ENCODE measurements around the gene CLIC5.

The CLIC5 gene

DNA sequence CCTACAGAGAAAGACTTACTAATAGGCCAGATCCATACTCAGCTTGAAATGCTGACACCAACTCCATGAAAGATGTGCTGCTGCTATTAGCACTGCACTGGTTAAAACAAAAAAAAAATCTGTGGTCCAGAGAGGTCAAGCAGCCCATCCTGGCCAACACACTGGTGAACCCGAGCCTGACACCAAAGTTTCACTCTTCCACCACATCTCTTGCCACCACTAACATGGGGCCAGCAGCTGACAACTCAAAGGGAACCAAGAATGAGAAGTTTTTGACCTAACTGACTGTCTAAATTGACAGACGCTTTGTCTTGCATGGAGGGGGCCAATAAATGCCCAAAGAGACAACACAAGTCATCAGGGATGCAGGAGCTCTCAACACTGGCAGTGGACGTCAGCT is 5.4 kb downstream of the CLIC5 start:
- no peak for DNase-seq (ENCODE audit: low read depth)
- no peak overlapping the region for H3K4me3 ChIP-seq (ENCODE audit: control insufficient read depth, low read depth, low read length)
- TF ChIP-seq, protein P1, sequence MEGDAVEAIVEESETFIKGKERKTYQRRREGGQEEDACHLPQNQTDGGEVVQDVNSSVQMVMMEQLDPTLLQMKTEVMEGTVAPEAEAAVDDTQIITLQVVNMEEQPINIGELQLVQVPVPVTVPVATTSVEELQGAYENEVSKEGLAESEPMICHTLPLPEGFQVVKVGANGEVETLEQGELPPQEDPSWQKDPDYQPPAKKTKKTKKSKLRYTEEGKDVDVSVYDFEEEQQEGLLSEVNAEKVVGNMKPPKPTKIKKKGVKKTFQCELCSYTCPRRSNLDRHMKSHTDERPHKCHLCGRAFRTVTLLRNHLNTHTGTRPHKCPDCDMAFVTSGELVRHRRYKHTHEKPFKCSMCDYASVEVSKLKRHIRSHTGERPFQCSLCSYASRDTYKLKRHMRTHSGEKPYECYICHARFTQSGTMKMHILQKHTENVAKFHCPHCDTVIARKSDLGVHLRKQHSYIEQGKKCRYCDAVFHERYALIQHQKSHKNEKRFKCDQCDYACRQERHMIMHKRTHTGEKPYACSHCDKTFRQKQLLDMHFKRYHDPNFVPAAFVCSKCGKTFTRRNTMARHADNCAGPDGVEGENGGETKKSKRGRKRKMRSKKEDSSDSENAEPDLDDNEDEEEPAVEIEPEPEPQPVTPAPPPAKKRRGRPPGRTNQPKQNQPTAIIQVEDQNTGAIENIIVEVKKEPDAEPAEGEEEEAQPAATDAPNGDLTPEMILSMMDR (conservative IDR thresholded peaks at IDR 0.05; ENCODE audit: control insufficient read depth, insufficient read depth, low read depth, low read length), result no peak

DNA sequence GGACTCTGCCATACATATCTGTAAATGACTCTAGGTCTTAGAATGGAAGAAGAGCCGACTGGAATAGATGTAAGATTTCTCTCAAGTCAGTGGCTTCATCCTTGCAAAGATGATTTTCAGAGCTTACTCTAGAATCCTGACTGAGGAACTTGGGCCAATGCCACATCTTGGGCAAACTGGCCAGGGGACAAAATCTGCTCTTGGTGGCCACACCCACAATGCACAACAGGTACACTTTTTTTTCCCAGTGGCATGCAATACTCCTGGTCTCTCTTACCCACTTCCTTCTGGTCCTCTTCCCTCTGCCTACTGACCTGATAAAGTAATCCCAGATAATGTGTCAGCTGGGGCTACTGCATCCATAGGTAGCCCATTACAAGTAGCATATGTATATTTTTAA is 13.4 kb downstream of the CLIC5 start:
- no peak overlapping the region for H3K4me3 ChIP-seq (ENCODE audit: control insufficient read depth, low read depth, low read length)
- TF ChIP-seq, protein P1 (conservative IDR thresholded peaks at IDR 0.05; ENCODE audit: control insufficient read depth, insufficient read depth, low read depth, low read length), result no peak
- no peak for DNase-seq (ENCODE audit: low read depth)

DNA sequence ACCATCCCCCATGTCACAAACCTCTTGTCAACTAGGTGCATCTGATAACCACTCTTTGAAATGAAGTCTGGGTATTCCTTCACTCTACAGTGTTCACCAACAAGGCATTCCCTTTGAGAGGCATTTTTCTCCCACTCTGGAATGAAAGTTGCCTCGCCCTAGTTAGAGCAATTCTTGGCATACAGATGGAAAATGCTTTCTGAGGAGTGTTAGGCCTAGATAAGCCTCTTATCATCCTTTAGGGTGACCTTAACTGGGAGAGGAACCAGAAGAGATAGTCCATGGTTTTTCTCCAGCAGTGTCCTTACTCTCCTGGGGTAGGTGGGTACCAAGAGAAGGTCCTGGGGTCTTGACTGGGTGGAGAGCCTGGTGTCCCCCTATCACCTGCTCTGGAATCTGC is 14.8 kb downstream of the CLIC5 start:
- DNase-seq (ENCODE audit: low read depth), result no peak
- TF ChIP-seq, protein P1 (conservative IDR thresholded peaks at IDR 0.05; ENCODE audit: control insufficient read depth, insufficient read depth, low read depth, low read length), result no peak
- no peak overlapping the region for H3K4me3 ChIP-seq (ENCODE audit: control insufficient read depth, low read depth, low read length)

DNA sequence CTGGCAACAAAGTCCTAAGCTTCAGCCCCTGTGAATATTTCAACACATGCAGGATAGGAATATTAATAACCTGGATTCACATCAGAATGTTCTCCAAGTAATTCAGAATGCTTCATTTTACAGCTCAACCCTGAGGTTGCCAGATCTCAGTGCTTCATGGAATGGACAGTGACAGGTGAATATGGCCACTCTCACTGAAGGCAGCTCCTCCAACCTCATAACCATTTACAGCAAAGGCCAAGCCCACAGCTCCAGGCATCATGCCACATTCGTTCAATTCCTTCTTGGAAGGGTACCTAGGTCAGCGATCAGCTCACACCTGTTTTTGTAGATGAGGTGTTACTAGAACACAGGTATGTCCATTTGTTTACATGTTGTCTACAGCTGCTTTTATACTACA is 17.1 kb downstream of the CLIC5 start:
- no peak for DNase-seq (ENCODE audit: low read depth)
- H3K4me3 ChIP-seq (ENCODE audit: control insufficient read depth, low read depth, low read length), result no peak overlapping the region
- TF ChIP-seq, protein P1 (conservative IDR thresholded peaks at IDR 0.05; ENCODE audit: control insufficient read depth, insufficient read depth, low read depth, low read length), result no peak

DNA sequence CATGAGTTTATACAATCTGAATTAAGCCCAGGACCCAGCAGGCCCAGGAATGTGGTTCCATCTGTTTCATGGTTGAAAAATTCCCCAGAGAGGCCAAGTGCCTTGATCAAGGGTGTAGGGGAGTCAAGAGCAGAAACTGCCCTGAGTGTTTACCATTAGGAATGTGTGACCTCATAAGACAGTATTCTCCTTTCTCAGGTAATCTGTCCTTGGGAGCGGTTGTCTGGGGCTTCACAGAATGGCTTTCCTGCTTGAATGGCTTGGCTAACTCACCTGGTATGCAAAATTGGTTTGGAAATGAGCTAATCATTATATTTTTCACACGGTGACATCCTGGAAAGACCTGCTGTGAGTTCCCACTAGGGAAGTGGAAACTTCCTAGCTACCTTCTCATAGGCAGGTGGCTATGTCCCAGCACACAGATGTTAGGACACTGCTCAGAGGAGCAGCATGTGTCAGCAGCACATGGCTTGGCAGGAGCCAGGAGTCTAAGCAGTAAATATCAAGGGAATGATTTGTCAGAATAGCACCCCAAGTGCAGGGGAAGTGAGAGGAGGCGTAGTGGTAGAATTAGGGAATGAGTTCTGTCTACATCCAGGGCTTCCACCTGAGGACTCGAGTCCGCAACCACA is 17.7 kb downstream of the CLIC5 start:
- TF ChIP-seq, protein P1 (conservative IDR thresholded peaks at IDR 0.05; ENCODE audit: control insufficient read depth, insufficient read depth, low read depth, low read length), result no peak
- DNase-seq (ENCODE audit: low read depth), result no peak
- no peak overlapping the region for H3K4me3 ChIP-seq (ENCODE audit: control insufficient read depth, low read depth, low read length)

DNA sequence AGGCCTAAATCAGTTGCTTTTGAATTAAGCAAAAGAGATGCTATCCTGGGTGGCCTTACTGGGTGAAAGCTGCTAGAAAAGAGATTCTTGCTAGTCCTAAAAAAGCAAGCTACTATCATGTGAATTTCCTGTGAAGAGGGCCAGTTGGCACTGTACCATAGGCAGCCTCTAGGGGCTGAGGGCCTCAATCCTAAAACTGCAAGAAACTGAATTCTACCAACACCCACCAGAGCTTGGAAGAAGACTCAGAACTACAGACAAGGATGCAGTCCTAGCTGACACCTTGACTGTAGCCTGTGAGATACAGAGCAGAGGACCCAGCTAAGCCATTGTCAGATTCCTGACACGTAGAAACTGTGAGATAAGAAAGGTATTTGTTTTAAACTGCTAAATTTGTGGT is 24.5 kb downstream of the CLIC5 start:
- TF ChIP-seq, protein P1 (conservative IDR thresholded peaks at IDR 0.05; ENCODE audit: control insufficient read depth, insufficient read depth, low read depth, low read length), result no peak
- DNase-seq (ENCODE audit: low read depth), result no peak
- H3K4me3 ChIP-seq (ENCODE audit: control insufficient read depth, low read depth, low read length), result no peak overlapping the region

DNA sequence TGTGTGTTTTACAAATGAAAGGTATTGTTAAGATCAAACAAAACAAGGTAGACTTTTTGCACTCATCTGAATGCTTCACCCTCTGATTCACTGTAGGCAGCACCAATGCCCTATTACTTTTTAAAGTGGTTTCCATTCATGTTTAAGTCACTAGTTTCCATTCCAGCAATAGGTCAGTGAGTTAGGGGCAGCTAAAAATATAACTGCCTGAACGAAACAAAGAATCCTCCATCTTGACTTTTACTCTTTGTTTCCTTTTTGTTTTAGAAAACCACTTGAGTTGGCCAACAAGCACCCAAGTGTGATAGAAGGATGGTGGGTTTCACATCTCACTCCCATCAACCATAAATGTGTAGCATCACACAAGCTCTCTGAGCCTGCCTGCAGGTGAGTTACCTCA is 25.5 kb downstream of the CLIC5 start:
- TF ChIP-seq, protein P1 (conservative IDR thresholded peaks at IDR 0.05; ENCODE audit: control insufficient read depth, insufficient read depth, low read depth, low read length), result no peak
- no peak for DNase-seq (ENCODE audit: low read depth)
- no peak overlapping the region for H3K4me3 ChIP-seq (ENCODE audit: control insufficient read depth, low read depth, low read length)
